Fibroblast of pulmonary artery (primary cell): ENCODE measurements around the gene CADM1.

Experiments used
- DNase-seq: peaks from one replicate; pipeline ENCODE4 v3.0.0-alpha.2; 2010; ENCODE audit warnings: low read depth
- H3K4me3 ChIP-seq: replicated peaks from 2 replicates; pipeline ENCODE4 v1.5.1; 2011; ENCODE audit warnings: low read depth, mild to moderate bottlenecking, control low read depth, low read length, moderate library complexity
- CTCF ChIP-seq: IDR thresholded peaks from 2 replicates; pipeline ENCODE4 v1.5.1; 2011; ENCODE audit warnings: mild to moderate bottlenecking, control low read depth, low read length, inconsistent platforms; ENCODE audit errors: missing control alignments

CADM1 gene

GRCh38 chr11:115159207-115159606, 345.0 kb downstream of the CADM1 start:
- H3K4me3 ChIP-seq = no peak overlapping the region
- TF ChIP-seq CTCF = no peak
- no peak for DNase-seq

GRCh38 chr11:115158053-115158452, 346.2 kb downstream of the CADM1 start:
- DNase-seq = no peak
- no peak overlapping the region for H3K4me3 ChIP-seq
- no peak for TF ChIP-seq CTCF

GRCh38 chr11:115157247-115157646, 347.0 kb downstream of the CADM1 start:
- DNase-seq = no peak
- TF ChIP-seq CTCF = no peak
- H3K4me3 ChIP-seq = no peak overlapping the region

- H3K4me3 ChIP-seq = no peak overlapping the region
- DNase-seq = no peak
- TF ChIP-seq CTCF = no peak
Measured at GRCh38 chr11:115155978-115156377, 348.2 kb downstream of the CADM1 start.

GRCh38 chr11:115155320-115155719, 348.9 kb downstream of the CADM1 start:
- no peak overlapping the region for H3K4me3 ChIP-seq
- DNase-seq = no peak
- TF ChIP-seq CTCF = no peak

- H3K4me3 ChIP-seq = no peak overlapping the region
- DNase-seq = no peak
- TF ChIP-seq CTCF = no peak
Measured at GRCh38 chr11:115154355-115154736, 349.9 kb downstream of the CADM1 start.

- H3K4me3 ChIP-seq = no peak overlapping the region
- no peak for DNase-seq
- TF ChIP-seq CTCF = no peak
Measured at GRCh38 chr11:115153731-115154354, 350.4 kb downstream of the CADM1 start.
